Upper lobe of left lung (tissue), 4 donors: Measurements from ENCODE around the gene RAB27B.

Experiments used
- POLR2A ChIP-seq, 4 donors: fragments of 450-650 bp; IDR thresholded peaks; one replicate each; pipeline ENCODE4 v1.5.1; 2016 to 2017; ENCODE audit warnings: antibody characterized with exemption in 4 of 4, mild to moderate bottlenecking in 2 of 4
- POLR2AphosphoS5 ChIP-seq, 2 donors: sonication (generic); formaldehyde crosslinking; IDR thresholded peaks; one replicate each; pipeline ENCODE4 v1.5.1; 2017; ENCODE audit warnings: antibody characterized with exemption in 2 of 2
- TF ChIP-seq, protein P1 (sequence below), 6 experiments: fragments of 450-650 bp in 4 of 6; fragments of 200-600 bp in 2 of 6; sonication (generic) in 2 of 6; IDR thresholded peaks; one replicate each; pipeline ENCODE4 v1.5.1; 2016 to 2019; ENCODE audit warnings: antibody characterized with exemption in 6 of 6

- TF ChIP-seq POLR2AphosphoS5 (IDR thresholded peaks at IDR 0.05) (no peak), POLR2A (IDR thresholded peaks at IDR 0.05) (no peak)
- TF ChIP-seq, protein P1, sequence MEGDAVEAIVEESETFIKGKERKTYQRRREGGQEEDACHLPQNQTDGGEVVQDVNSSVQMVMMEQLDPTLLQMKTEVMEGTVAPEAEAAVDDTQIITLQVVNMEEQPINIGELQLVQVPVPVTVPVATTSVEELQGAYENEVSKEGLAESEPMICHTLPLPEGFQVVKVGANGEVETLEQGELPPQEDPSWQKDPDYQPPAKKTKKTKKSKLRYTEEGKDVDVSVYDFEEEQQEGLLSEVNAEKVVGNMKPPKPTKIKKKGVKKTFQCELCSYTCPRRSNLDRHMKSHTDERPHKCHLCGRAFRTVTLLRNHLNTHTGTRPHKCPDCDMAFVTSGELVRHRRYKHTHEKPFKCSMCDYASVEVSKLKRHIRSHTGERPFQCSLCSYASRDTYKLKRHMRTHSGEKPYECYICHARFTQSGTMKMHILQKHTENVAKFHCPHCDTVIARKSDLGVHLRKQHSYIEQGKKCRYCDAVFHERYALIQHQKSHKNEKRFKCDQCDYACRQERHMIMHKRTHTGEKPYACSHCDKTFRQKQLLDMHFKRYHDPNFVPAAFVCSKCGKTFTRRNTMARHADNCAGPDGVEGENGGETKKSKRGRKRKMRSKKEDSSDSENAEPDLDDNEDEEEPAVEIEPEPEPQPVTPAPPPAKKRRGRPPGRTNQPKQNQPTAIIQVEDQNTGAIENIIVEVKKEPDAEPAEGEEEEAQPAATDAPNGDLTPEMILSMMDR (IDR thresholded peaks at IDR 0.05), result no peak
Measured at GRCh38 chr18:54859667-54860421, 31.6 kb downstream of the RAB27B start.
